H1 (cell line): ENCODE measurements around the gene ULK1. TPM values are rescaled to one million over a fixed set of nuclear protein-coding genes. Genes with fewer than 3 reads are reported as not detected.

ENCODE experiments used
- CTCF ChIA-PET: fragments of 300-600 bp; sonication (Branson Sonifier 250); formaldehyde crosslinking; loops from one replicate; lab custom pipeline; 2021; ENCODE audit not compliant: partially characterized antibody; lab: Charles Lee
- POLR2A ChIA-PET: fragments of 300-600 bp; sonication (Branson Sonifier 250); formaldehyde crosslinking; loops from one replicate; lab custom pipeline; 2021; ENCODE audit warnings: inconsistent platforms; ENCODE audit not compliant: partially characterized antibody; lab: Charles Lee
- DNase-seq, 2 experiments: peaks; one replicate each; pipeline versions ENCODE4 v3.0.0 to v3.0.0-alpha.2; 2010 to 2022; ENCODE audit warnings: low spot score in 2 of 2, low read depth in 1 of 2, mixed read lengths in 1 of 2
- FAIRE-seq: peaks from 2 replicates; lab custom pipeline; 2011; peaks lifted over from hg19 to GRCh38; lab: Jason Lieb, UNC
- H2AFZ ChIP-seq: 2 replicates; pipeline ENCODE4 v1.8.1; 2012; ENCODE audit warnings: low read length, inconsistent platforms
- H2AK5ac ChIP-seq: 2 replicates; pipeline ENCODE4 v1.6.1; 2013; ENCODE audit warnings: low read depth, low read length
- H2BK120ac ChIP-seq: replicated peaks from 2 replicates; pipeline ENCODE3; 2013; ENCODE audit warnings: low read depth, low read length, inconsistent platforms
- H2BK12ac ChIP-seq: 2 replicates; pipeline ENCODE4 v1.6.1; 2013; ENCODE audit warnings: low read depth, low read length
- H2BK15ac ChIP-seq: 2 replicates; pipeline ENCODE4 v1.6.1; 2013; ENCODE audit warnings: low read length
- H2BK20ac ChIP-seq: 2 replicates; pipeline ENCODE4 v1.6.1; 2013; ENCODE audit warnings: low read length
- H2BK5ac ChIP-seq: 2 replicates; pipeline ENCODE4 v1.6.1; 2013; ENCODE audit warnings: low read depth, low read length
- H3K14ac ChIP-seq: 2 replicates; pipeline ENCODE4 v1.6.1; 2013; ENCODE audit warnings: inconsistent platforms; ENCODE audit not compliant: insufficient read length
- H3K18ac ChIP-seq: 2 replicates; pipeline ENCODE4 v1.6.1; 2013; ENCODE audit warnings: low read length; ENCODE audit errors: extremely low read depth
- H3K23ac ChIP-seq: 2 replicates; pipeline ENCODE4 v1.6.1; 2013; ENCODE audit warnings: inconsistent platforms; ENCODE audit not compliant: insufficient read length
- H3K23me2 ChIP-seq: 2 replicates; pipeline ENCODE4 v1.6.1; 2013; ENCODE audit warnings: low read depth, low read length
- H3K27ac ChIP-seq: 2 replicates; pipeline ENCODE4 v1.6.1; 2011; ENCODE audit warnings: low read depth, low read length, inconsistent platforms
- H3K27me3 ChIP-seq, 4 experiments: replicated peaks in 1 of 4; 1 replicate in 1 of 4; 2 replicates in 3 of 4; pipeline versions ENCODE4 v1.6.1 to v1.8.1; 2011 to 2013; ENCODE audit warnings: low read length in 3 of 4, mild to moderate bottlenecking in 3 of 4, inconsistent platforms in 2 of 4, mixed read lengths in 2 of 4, moderate library complexity in 1 of 4; ENCODE audit not compliant: control insufficient read depth in 3 of 4, insufficient read depth in 3 of 4; ENCODE audit errors: extremely low read depth in 1 of 4
- H3K36me3 ChIP-seq, 4 experiments: 2 replicates each; pipeline versions ENCODE4 v1.6.1 to v1.8.1; 2011 to 2013; ENCODE audit warnings: mild to moderate bottlenecking in 4 of 4, low read length in 3 of 4, moderate library complexity in 2 of 4, control low read depth in 1 of 4, inconsistent platforms in 1 of 4; ENCODE audit not compliant: insufficient read depth in 4 of 4, control insufficient read depth in 2 of 4
- H3K4ac ChIP-seq: replicated peaks from 2 replicates; pipeline ENCODE3; 2013; ENCODE audit warnings: low read length, low read depth, mixed read lengths, inconsistent platforms; ENCODE audit not compliant: insufficient read length
- H3K4me1 ChIP-seq, 4 experiments: replicated peaks in 1 of 4; 1 replicate in 1 of 4; 2 replicates in 3 of 4; pipeline versions ENCODE4 v1.6.1 to v1.8.1; 2011 to 2013; ENCODE audit warnings: low read length in 3 of 4, inconsistent platforms in 2 of 4, mixed read lengths in 1 of 4; ENCODE audit not compliant: insufficient read depth in 4 of 4, control insufficient read depth in 3 of 4
- H3K4me2 ChIP-seq, 2 experiments: 2 replicates each; pipeline versions ENCODE4 v1.6.1 to v1.8.1; 2011 to 2013; ENCODE audit warnings: low read depth in 2 of 2, low read length in 2 of 2, control low read depth in 1 of 2, inconsistent platforms in 1 of 2, mild to moderate bottlenecking in 1 of 2; ENCODE audit not compliant: insufficient read depth in 1 of 2
- H3K4me3 ChIP-seq, 4 experiments: fragments of 200-600, 300-600 bp in 1 of 4; sonication (generic), shearing (Covaris generic), sonication (Bioruptor Twin) in 1 of 4; 2 replicates each; pipeline versions ENCODE4 v1.5.1 to v1.8.1; 2011 to 2016; ENCODE audit warnings: low read length in 4 of 4, low read depth in 3 of 4, control low read depth in 2 of 4, inconsistent platforms in 2 of 4, mild to moderate bottlenecking in 2 of 4, mixed read lengths in 1 of 4, moderate library complexity in 1 of 4; ENCODE audit not compliant: insufficient read depth in 2 of 4; ENCODE audit errors: extremely low read depth in 1 of 4
- H3K56ac ChIP-seq: replicated peaks from 2 replicates; pipeline ENCODE3; 2013; ENCODE audit warnings: low read depth, mild to moderate bottlenecking, mixed read lengths, low read length, inconsistent platforms; ENCODE audit not compliant: insufficient read length
- H3K79me1 ChIP-seq: 2 replicates; pipeline ENCODE4 v1.6.1; 2013; ENCODE audit warnings: low read depth, low read length, control low read depth
- H3K79me2 ChIP-seq, 2 experiments: 2 replicates each; pipeline versions ENCODE4 v1.6.1 to v1.8.1; 2012 to 2013; ENCODE audit warnings: low read length in 2 of 2, mild to moderate bottlenecking in 2 of 2, inconsistent platforms in 1 of 2; ENCODE audit not compliant: insufficient read depth in 2 of 2, control insufficient read depth in 1 of 2
- H3K9ac ChIP-seq, 4 experiments: replicated peaks in 1 of 4; 1 replicate in 1 of 4; 2 replicates in 3 of 4; pipeline versions ENCODE4 v1.6.1 to v1.8.1; 2011 to 2013; ENCODE audit warnings: low read depth in 3 of 4, low read length in 3 of 4, control low read depth in 2 of 4, mild to moderate bottlenecking in 2 of 4, moderate library complexity in 2 of 4, inconsistent platforms in 1 of 4; ENCODE audit errors: extremely low read depth in 1 of 4
- H3K9me3 ChIP-seq, 2 experiments: 2 replicates each; pipeline versions ENCODE4 v1.6.1 to v1.8.1; 2012 to 2013; ENCODE audit warnings: mild to moderate bottlenecking in 2 of 2, moderate library complexity in 2 of 2, control low read depth in 1 of 2, inconsistent platforms in 1 of 2, low read depth in 1 of 2, low read length in 1 of 2, mixed read lengths in 1 of 2; ENCODE audit not compliant: insufficient read depth in 2 of 2
- H4K20me1 ChIP-seq, 2 experiments: replicated peaks in 1 of 2; 2 replicates each; pipeline versions ENCODE3 to v1.8.1; 2011 to 2013; ENCODE audit warnings: inconsistent platforms in 2 of 2, low read length in 2 of 2, mild to moderate bottlenecking in 1 of 2; ENCODE audit not compliant: insufficient read depth in 2 of 2, control insufficient read depth in 1 of 2
- H4K5ac ChIP-seq: 2 replicates; pipeline ENCODE4 v1.6.1; 2013; ENCODE audit warnings: low read length, low read depth, mixed read lengths, inconsistent platforms; ENCODE audit not compliant: insufficient read length
- H4K8ac ChIP-seq: 2 replicates; pipeline ENCODE4 v1.8.0; 2013; ENCODE audit warnings: mild to moderate bottlenecking, moderate library complexity, low read length, inconsistent platforms; ENCODE audit not compliant: insufficient read depth; ENCODE audit errors: extremely low read depth
- H4K91ac ChIP-seq: replicated peaks from 2 replicates; pipeline ENCODE3; 2013; ENCODE audit warnings: low read length, mixed read lengths, inconsistent platforms; ENCODE audit not compliant: insufficient read length
- CTCF ChIP-seq, 3 experiments: IDR thresholded peaks; 1 replicate in 2 of 3; 2 replicates in 1 of 3; pipeline versions ENCODE4 v1.5.1 to v1.6.1; 2011; ENCODE audit warnings: low read length in 3 of 3, mild to moderate bottlenecking in 3 of 3, inconsistent platforms in 2 of 3, low read depth in 1 of 3, moderate library complexity in 1 of 3; ENCODE audit not compliant: insufficient read depth in 1 of 3; ENCODE audit errors: control extremely low read depth in 1 of 3
- RAD21 ChIP-seq, 2 experiments: IDR thresholded peaks in 1 of 2; conservative IDR thresholded peaks in 1 of 2; 2 replicates each; pipeline ENCODE4 v1.6.1; 2011; ENCODE audit warnings: low read depth in 2 of 2, low read length in 2 of 2, improper control_type of control experiment in 1 of 2, inconsistent platforms in 1 of 2, mild to moderate bottlenecking in 1 of 2, moderate library complexity in 1 of 2
- TBP ChIP-seq: IDR thresholded peaks from 2 replicates; pipeline ENCODE4 v1.6.1; 2011; ENCODE audit warnings: low read depth, low read length, improper control_type of control experiment
- WGBS, 2 experiments: shearing (Covaris generic) in 1 of 2; methylation state at CpG; one replicate each; pipeline versions ENCODE4 v1.1.6 to v1.1.7; 2013 to 2015; ENCODE audit warnings: low lambda C conversion rate in 2 of 2, mixed read lengths in 2 of 2, inconsistent platforms in 1 of 2, low coverage in 1 of 2, missing lambda C conversion rate in 1 of 2; ENCODE audit not compliant: insufficient replicate concordance in 2 of 2, insufficient coverage in 1 of 2, insufficient read length in 1 of 2; ENCODE audit errors: extremely low coverage in 1 of 2, missing lambda C conversion rate in 1 of 2; 5-methylcytosine and 5-hydroxymethylcytosine counted together
- polyA plus RNA-seq, 7 experiments: library from polyadenylated mRNA; depleted of rRNA in 3 of 7; stranded (reverse) in 5 of 7; unstranded in 2 of 7; fragments of >200 nt in 5 of 7; fragments of 200-250 nt in 2 of 7; gene quantifications; 1 replicate in 5 of 7; 2 replicates in 1 of 7; 4 replicates in 1 of 7; pipeline versions ENCODE4 v1.2.1 to v1.2.3, GENCODE V29; 2011 to 2013; ENCODE audit warnings: missing spikeins in 2 of 7, mixed read lengths in 2 of 7
- total RNA-seq: library from RNA; stranded (reverse); fragmentation: NEBNext Ultra II Directional; extraction: Animal tissue kit (Norgen Biotek cat#: 25700); gene quantifications from 2 replicates; pipeline ENCODE4 v1.2.1, GENCODE V29; 2021

ULK1 gene
- total and polyA plus RNA-seq, 2 of the 8 experiments (the other 6 are each of a cell fraction or from before 2014, with no cell fraction given), result 13.0 to 44.1 TPM

GRCh38 chr12:131912518-131913274 is 18.3 kb downstream of the ULK1 start:
- no peak overlapping the region for H2BK12ac ChIP-seq
- H3K23me2 ChIP-seq, result no peaks in the 10 kb centered on the region
- TF ChIP-seq RAD21 (IDR thresholded peaks at IDR 0.05 in 1 of 2, conservative IDR thresholded peaks at IDR 0.05 in 1 of 2; ENCODE audit: low read depth in 2 of 2, low read length in 2 of 2) (peak; percentile 19 to 48; a peak in 3 of 4 replicates), TBP (no peak), CTCF (IDR thresholded peaks at IDR 0.05; ENCODE audit: control extremely low read depth in 1 of 3, insufficient read depth in 1 of 3, low read depth in 1 of 3, low read length in 3 of 3) (peak in 2 of 3 experiments; percentile 15 to 38; a peak in 3 of 4 replicates)
- no peak overlapping the region for H3K14ac ChIP-seq
- H4K8ac ChIP-seq, result no peak overlapping the region
- H2BK120ac ChIP-seq, result no peak overlapping the region
- no peak overlapping the region for H3K18ac ChIP-seq
- no peak overlapping the region for H2AFZ ChIP-seq
- H3K9ac ChIP-seq, result no peak overlapping the region
- H3K27me3 ChIP-seq, result no peaks in the 10 kb centered on the region
- no peak overlapping the region for H2BK5ac ChIP-seq
- no peak for FAIRE-seq
- H3K56ac ChIP-seq, result no peak overlapping the region
- H3K23ac ChIP-seq, result no peak overlapping the region
- H3K4me2 ChIP-seq, result no peak overlapping the region
- H3K9me3 ChIP-seq, result no peaks in the 10 kb centered on the region
- peaks cover 8 to 74% (median 38%) of the 10 kb centered on the region in 4 experiments for H3K36me3 ChIP-seq
- no peak for DNase-seq
- no peak overlapping the region for H4K91ac ChIP-seq
- H4K20me1 ChIP-seq, result peaks cover 3 to 9% of the 10 kb centered on the region in 2 experiments
- no peak overlapping the region for H3K4me3 ChIP-seq
- no peak overlapping the region for H3K4ac ChIP-seq
- no peak overlapping the region for H2AK5ac ChIP-seq
- 85% methylated on average over 15 of the region's 20 CpGs; no CpG with 5 or more reads in 1 of the 2 experiments for WGBS, 2 experiments
- ChIA-PET POLR2A (interaction anchor here (0.7 to 2.2 kb wide), 2 partner anchors 14 to 1042 kb away, joined by 3 to 6 read pairs; no protein-coding TSS in a partner anchor), CTCF (interaction anchor here (0.8 to 1.7 kb wide), 4 partner anchors 10 to 16 kb away, joined by 3 to 6 read pairs (median 4); no protein-coding TSS in a partner anchor)
- H2BK20ac ChIP-seq, result no peak overlapping the region
- no peaks in the 10 kb centered on the region for H3K4me1 ChIP-seq
- H3K27ac ChIP-seq, result no peak overlapping the region
- no peaks in the 10 kb centered on the region for H3K79me1 ChIP-seq
- no peak overlapping the region for H2BK15ac ChIP-seq
- no peak overlapping the region for H4K5ac ChIP-seq
- H3K79me2 ChIP-seq, result no peaks in the 10 kb centered on the region
